ENCODE results near the gene NKAIN2.

The NKAIN2 gene

GRCh38 chr6:124830506-124830905, 1026.8 kb downstream of the NKAIN2 start:
- POLR2A ChIA-PET (ENCODE audit: low non-redundant PET) = no interaction called here
- H3K27ac ChIP-seq = no peak overlapping the region
- CTCF ChIA-PET = no interaction called here
- DNase-seq (ENCODE audit: low spot score) = no peak
- TF ChIP-seq, protein P1, sequence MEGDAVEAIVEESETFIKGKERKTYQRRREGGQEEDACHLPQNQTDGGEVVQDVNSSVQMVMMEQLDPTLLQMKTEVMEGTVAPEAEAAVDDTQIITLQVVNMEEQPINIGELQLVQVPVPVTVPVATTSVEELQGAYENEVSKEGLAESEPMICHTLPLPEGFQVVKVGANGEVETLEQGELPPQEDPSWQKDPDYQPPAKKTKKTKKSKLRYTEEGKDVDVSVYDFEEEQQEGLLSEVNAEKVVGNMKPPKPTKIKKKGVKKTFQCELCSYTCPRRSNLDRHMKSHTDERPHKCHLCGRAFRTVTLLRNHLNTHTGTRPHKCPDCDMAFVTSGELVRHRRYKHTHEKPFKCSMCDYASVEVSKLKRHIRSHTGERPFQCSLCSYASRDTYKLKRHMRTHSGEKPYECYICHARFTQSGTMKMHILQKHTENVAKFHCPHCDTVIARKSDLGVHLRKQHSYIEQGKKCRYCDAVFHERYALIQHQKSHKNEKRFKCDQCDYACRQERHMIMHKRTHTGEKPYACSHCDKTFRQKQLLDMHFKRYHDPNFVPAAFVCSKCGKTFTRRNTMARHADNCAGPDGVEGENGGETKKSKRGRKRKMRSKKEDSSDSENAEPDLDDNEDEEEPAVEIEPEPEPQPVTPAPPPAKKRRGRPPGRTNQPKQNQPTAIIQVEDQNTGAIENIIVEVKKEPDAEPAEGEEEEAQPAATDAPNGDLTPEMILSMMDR (conservative IDR thresholded peaks at IDR 0.05; ENCODE audit: low read depth) = no peak

GRCh38 chr6:124854338-124854922, 1050.8 kb downstream of the NKAIN2 start:
- peak; percentile 18 for DNase-seq (ENCODE audit: low spot score)
- ChIA-PET POLR2A (ENCODE audit: low non-redundant PET) (no interaction called here), CTCF (interaction anchor here (0.6 to 0.8 kb wide), 4 partner anchors 51 to 1610 kb away, joined by 3 to 5 read pairs (median 3); no protein-coding TSS in a partner anchor)
- H3K27ac ChIP-seq = no peak overlapping the region
- TF ChIP-seq, protein P1 (conservative IDR thresholded peaks at IDR 0.05; ENCODE audit: low read depth) = peak; percentile 37

DNA sequence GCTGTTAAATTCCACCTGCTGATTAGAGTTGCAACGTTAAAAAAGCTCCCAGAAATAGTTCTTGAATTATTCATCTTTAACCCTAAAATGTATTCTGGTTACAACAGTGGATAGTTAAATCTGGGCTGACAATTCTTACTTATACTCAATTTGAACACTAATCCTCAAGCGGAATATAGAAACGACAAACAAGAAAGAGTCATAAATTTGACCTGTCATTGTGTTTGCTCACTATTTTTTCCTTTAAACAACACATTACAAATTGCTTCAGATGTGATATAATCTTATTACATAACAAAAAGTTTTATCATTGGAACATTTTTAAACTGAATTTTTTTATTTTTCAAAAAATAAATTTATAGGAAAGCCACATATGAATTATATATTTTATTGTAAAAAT, 1054.1 kb downstream of the NKAIN2 start:
- ChIA-PET POLR2A (ENCODE audit: low non-redundant PET) (no interaction called here), CTCF (interaction anchor here (0.6 kb wide), 1 partner anchor 156 kb away, joined by 4 read pairs; no protein-coding TSS in a partner anchor)
- TF ChIP-seq, protein P1 (conservative IDR thresholded peaks at IDR 0.05; ENCODE audit: low read depth) = no peak

GRCh38 chr6:124858564-124858963, 1054.9 kb downstream of the NKAIN2 start:
- TF ChIP-seq, protein P1 (conservative IDR thresholded peaks at IDR 0.05; ENCODE audit: low read depth) = no peak
- DNase-seq (ENCODE audit: low spot score) = no peak
- ChIA-PET CTCF (interaction anchor here (0.6 to 0.7 kb wide), 2 partner anchors 62 to 155 kb away, joined by 4 read pairs; no protein-coding TSS in a partner anchor), POLR2A (ENCODE audit: low non-redundant PET) (no interaction called here)
- H3K27ac ChIP-seq = no peak overlapping the region

More for the DNA sequence above, 1054.1 kb downstream of the NKAIN2 start:
- no peak overlapping the region for H3K27ac ChIP-seq
- no peak for DNase-seq (ENCODE audit: low spot score)

GRCh38 chr6:124859366-124859765, 1055.7 kb downstream of the NKAIN2 start:
- no peak overlapping the region for H3K27ac ChIP-seq
- CTCF ChIA-PET = interaction anchor here (0.6 kb wide), 1 partner anchor 1455 kb away, joined by 7 read pairs; no protein-coding TSS in a partner anchor
- DNase-seq (ENCODE audit: low spot score) = no peak
- POLR2A ChIA-PET (ENCODE audit: low non-redundant PET) = no interaction called here
- TF ChIP-seq, protein P1 (conservative IDR thresholded peaks at IDR 0.05; ENCODE audit: low read depth) = no peak

- TF ChIP-seq, protein P1 (conservative IDR thresholded peaks at IDR 0.05; ENCODE audit: low read depth) = no peak
- no peak overlapping the region for H3K27ac ChIP-seq
- CTCF ChIA-PET = no interaction called here
- DNase-seq (ENCODE audit: low spot score) = no peak
- POLR2A ChIA-PET (ENCODE audit: low non-redundant PET) = no interaction called here
These were observed 1062.4 kb downstream of the NKAIN2 start for GRCh38 chr6:124866040-124866439.

Measured in RWPE1 (cell line).